MCF 10A (cell line): Measurements from ENCODE around the gene ABCC1. TPM values are rescaled to one million over a fixed set of nuclear protein-coding genes. Genes with fewer than 3 reads are reported as not detected.

Source experiments
- BruUV-seq: library from RNA; stranded (reverse); fragments of 400-500 nt; replicated peaks from 2 replicates; lab custom pipeline; 2021; lab: Mats Ljungman, UMichigan
- CTCF ChIA-PET: fragments of 300-600 bp; sonication (Branson Sonifier 250); formaldehyde crosslinking; extraction: SDS; loops from one replicate; lab custom pipeline; 2021; ENCODE audit warnings: antibody characterized with exemption, inconsistent platforms; lab: Yijun Ruan, JAX
- POLR2A ChIA-PET: fragments of 300-600, 350-650 bp; sonication (Branson Sonifier 250); formaldehyde crosslinking; extraction: SDS; loops from one replicate; lab custom pipeline; 2020; ENCODE audit warnings: antibody characterized with exemption, inconsistent platforms; lab: Yijun Ruan, JAX
- DNase-seq: peaks from one replicate; pipeline ENCODE4 v3.0.0-alpha.2; 2018; ENCODE audit not compliant: unreplicated experiment
- H3K27ac Mint-ChIP-seq: one replicate; pipeline ENCODE4 v1.8.0; 2022; ENCODE audit warnings: mild to moderate bottlenecking, low read depth, mixed read lengths; ENCODE audit not compliant: unreplicated experiment
- H3K27me3 Mint-ChIP-seq: one replicate; pipeline ENCODE4 v1.8.0; 2022; ENCODE audit warnings: mixed read lengths; ENCODE audit not compliant: insufficient read depth, unreplicated experiment
- H3K36me3 Mint-ChIP-seq: one replicate; pipeline ENCODE4 v1.8.0; 2022; ENCODE audit warnings: mild to moderate bottlenecking, moderate library complexity, mixed read lengths; ENCODE audit not compliant: insufficient read depth, unreplicated experiment
- H3K4me1 Mint-ChIP-seq: one replicate; pipeline ENCODE4 v1.8.0; 2022; ENCODE audit warnings: mixed read lengths; ENCODE audit not compliant: insufficient read depth, unreplicated experiment
- H3K4me3 Mint-ChIP-seq: one replicate; pipeline ENCODE4 v1.8.0; 2022; ENCODE audit warnings: mild to moderate bottlenecking, moderate library complexity, mixed read lengths; ENCODE audit not compliant: unreplicated experiment
- H3K9me3 Mint-ChIP-seq: one replicate; pipeline ENCODE4 v1.8.0; 2022; ENCODE audit warnings: mixed read lengths; ENCODE audit not compliant: unreplicated experiment
- CTCF ChIP-seq: fragments of 200-600 bp; IDR thresholded peaks from one replicate; pipeline ENCODE4 v1.8.0; 2022; ENCODE audit warnings: antibody characterized with exemption, mild to moderate bottlenecking; ENCODE audit not compliant: unreplicated experiment
- intact Hi-C: fragments of 100-400 bp; cut with micrococcal nuclease; formaldehyde crosslinking; loops from 2 replicates; pipeline ENCODE4 v1.14.1; 2022
- total RNA-seq: library from RNA; stranded (reverse); gene quantifications from 2 replicates; pipeline ENCODE4 v1.2.3, GENCODE V29; 2022

The ABCC1 gene
- total RNA-seq, 1 experiment from 2014 or later, result 72.5 TPM

GRCh38 chr16:15967655-15968315 is 18.4 kb downstream of the ABCC1 start:
- CTCF ChIA-PET, result interaction anchor here (0.5 to 3.3 kb wide), 6 partner anchors 11 to 1903 kb away, joined by 3 to 15 read pairs (median 3); no protein-coding TSS in a partner anchor
- intact Hi-C loops, result no loop called here
- no peak for DNase-seq
- Mint-ChIP-seq H3K36me3 (peaks cover under 1% of the 10 kb centered on the region), H3K4me3 (no peak overlapping the region), H3K27me3 (no peaks in the 10 kb centered on the region), H3K27ac (peak overlapping the region; percentile 75), H3K9me3 (no peaks in the 10 kb centered on the region), H3K4me1 (peaks cover 27% of the 10 kb centered on the region)
- TF ChIP-seq CTCF, result no peak
- BruUV-seq, result no TSS peak
- POLR2A ChIA-PET, result interaction anchor here (0.7 to 3.6 kb wide), 12 partner anchors 11 to 93 kb away, joined by 3 to 32 read pairs (median 7); partner anchors contain the start of gene CEP20

- H3K9me3 Mint-ChIP-seq, result no peaks in the 10 kb centered on the region
- DNase-seq, result no peak
- BruUV-seq, result no TSS peak
- intact Hi-C loops, result no loop called here
- CTCF ChIA-PET, result interaction anchor here (0.6 to 1.4 kb wide), 3 partner anchors 20 to 327 kb away, joined by 4 to 6 read pairs (median 5); partner anchors contain the start of gene MARF1
- H3K27me3 Mint-ChIP-seq, result no peaks in the 10 kb centered on the region
- TF ChIP-seq CTCF, result no peak
- H3K36me3 Mint-ChIP-seq, result peaks cover 8% of the 10 kb centered on the region
- no peak overlapping the region for H3K4me3 Mint-ChIP-seq
- POLR2A ChIA-PET, result interaction anchor here (0.8 to 1.4 kb wide), 2 partner anchors 20 to 82 kb away, joined by 4 to 5 read pairs; partner anchors contain the start of gene CEP20
- no peak overlapping the region for H3K27ac Mint-ChIP-seq
- H3K4me1 Mint-ChIP-seq, result peaks cover 40% of the 10 kb centered on the region
Observed at GRCh38 chr16:15970202-15970601, 20.8 kb downstream of the ABCC1 start.

- DNase-seq, result no peak
- BruUV-seq, result no TSS peak
- H3K36me3 Mint-ChIP-seq, result peaks cover 8% of the 10 kb centered on the region
- no peak overlapping the region for H3K4me3 Mint-ChIP-seq
- ChIA-PET CTCF (interaction anchor here (0.9 kb wide), 1 partner anchor 328 kb away, joined by 4 read pairs; the partner anchor contains the start of gene MARF1), POLR2A (interaction anchor here (1.4 kb wide), 1 partner anchor 82 kb away, joined by 4 read pairs; the partner anchor contains the start of gene CEP20)
- intact Hi-C loops, result no loop called here
- peaks cover 43% of the 10 kb centered on the region for H3K4me1 Mint-ChIP-seq
- peak overlapping the region; percentile 69 for H3K27ac Mint-ChIP-seq
- no peaks in the 10 kb centered on the region for H3K9me3 Mint-ChIP-seq
- TF ChIP-seq CTCF, result no peak
- no peaks in the 10 kb centered on the region for H3K27me3 Mint-ChIP-seq
Observed at GRCh38 chr16:15970743-15971439, 21.5 kb downstream of the ABCC1 start.

- H3K4me3 Mint-ChIP-seq, result no peak overlapping the region
- DNase-seq, result no peak
- H3K36me3 Mint-ChIP-seq, result peaks cover 8% of the 10 kb centered on the region
- BruUV-seq, result no TSS peak
- no peaks in the 10 kb centered on the region for H3K9me3 Mint-ChIP-seq
- peaks cover 43% of the 10 kb centered on the region for H3K4me1 Mint-ChIP-seq
- POLR2A ChIA-PET, result no interaction called here
- intact Hi-C loops, result no loop called here
- H3K27ac Mint-ChIP-seq, result peak overlapping the region; percentile 69
- CTCF ChIA-PET, result interaction anchor here (0.6 kb wide), 1 partner anchor 65 kb away, joined by 3 read pairs; no protein-coding TSS in a partner anchor
- H3K27me3 Mint-ChIP-seq, result no peaks in the 10 kb centered on the region
- TF ChIP-seq CTCF, result no peak
Observed at GRCh38 chr16:15971440-15971815, 22.0 kb downstream of the ABCC1 start.
